ENCODE data around the gene SLC47A1. TPM values are rescaled to one million over a fixed set of nuclear protein-coding genes. Genes with fewer than 3 reads are reported as not detected.

Gene SLC47A1
- total and polyA plus RNA-seq, 2 of the 8 experiments (the other 6 are each of a cell fraction or from before 2014, with no cell fraction given): 1.5 to 3.6 TPM

DNA sequence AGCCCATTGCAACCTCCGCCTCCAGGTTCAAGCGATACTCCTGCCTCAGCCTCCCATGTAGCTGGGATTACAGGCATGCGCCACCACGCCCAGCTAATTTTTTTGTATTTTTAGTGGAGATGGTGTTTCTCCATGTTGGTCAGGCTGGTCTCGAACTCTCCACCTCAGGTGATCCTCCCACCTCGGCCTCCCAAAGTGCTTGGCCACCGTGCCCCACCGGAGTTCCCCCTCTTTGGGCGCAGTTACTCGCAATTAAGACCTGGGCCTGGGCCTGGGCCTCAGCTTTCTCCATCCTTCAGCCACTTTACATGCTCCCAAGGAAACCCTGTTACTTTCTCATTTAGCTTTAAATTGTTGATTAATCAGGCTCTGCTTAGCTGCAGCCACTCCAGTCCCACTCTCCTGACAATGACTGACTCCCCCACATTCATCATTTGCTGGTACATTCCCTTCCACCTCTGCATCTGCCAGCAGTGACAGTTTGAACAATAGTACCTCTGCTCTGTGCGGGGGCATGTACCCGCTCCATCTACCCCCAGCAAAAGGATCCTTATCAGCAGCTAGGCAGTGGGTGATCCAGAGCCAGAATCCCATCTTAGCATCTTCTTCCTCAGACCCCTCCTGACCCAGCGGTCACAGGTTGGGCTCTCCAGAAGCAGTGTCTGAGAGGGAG, 47.2 kb upstream of the SLC47A1 start:
- Histone ChIP-seq H3K4ac (replicated peaks; ENCODE audit: insufficient read length, low read depth, low read length) (no peak overlapping the region), H4K5ac (ENCODE audit: insufficient read length, low read depth, low read length) (no peak overlapping the region), H3K27ac (ENCODE audit: low read depth, low read length) (no peak overlapping the region), H2BK12ac (ENCODE audit: low read depth, low read length) (peak overlapping the region; percentile 96), H3K9ac (replicated peaks in 1 of 4; ENCODE audit: extremely low read depth in 1 of 4, low read depth in 3 of 4, low read length in 3 of 4) (no peak overlapping the region), H2BK20ac (ENCODE audit: low read length) (peak overlapping the region; percentile 8; the same call in 1 of the 2 replicates), H3K27me3 (replicated peaks in 1 of 4; ENCODE audit: control insufficient read depth in 3 of 4, extremely low read depth in 1 of 4, insufficient read depth in 3 of 4, low read length in 3 of 4) (no peaks in the 10 kb centered on the region), H2BK15ac (ENCODE audit: low read length) (no peak overlapping the region), H3K9me3 (ENCODE audit: insufficient read depth in 2 of 2, low read depth in 1 of 2, low read length in 1 of 2) (no peaks in the 10 kb centered on the region), H4K91ac (replicated peaks; ENCODE audit: insufficient read length, low read length) (no peak overlapping the region), H3K36me3 (ENCODE audit: control insufficient read depth in 2 of 4, insufficient read depth in 4 of 4, low read length in 3 of 4) (no peaks in the 10 kb centered on the region), H3K23me2 (ENCODE audit: low read depth, low read length) (no peaks in the 10 kb centered on the region), H4K8ac (ENCODE audit: extremely low read depth, insufficient read depth, low read length) (no peak overlapping the region), H4K20me1 (replicated peaks in 1 of 2; ENCODE audit: control insufficient read depth in 1 of 2, insufficient read depth in 2 of 2, low read length in 2 of 2) (no peaks in the 10 kb centered on the region), H3K4me3 (ENCODE audit: extremely low read depth in 1 of 4, insufficient read depth in 2 of 4, low read depth in 3 of 4, low read length in 4 of 4) (no peak overlapping the region), H3K79me2 (ENCODE audit: control insufficient read depth in 1 of 2, insufficient read depth in 2 of 2, low read length in 2 of 2) (no peaks in the 10 kb centered on the region), H2BK120ac (replicated peaks; ENCODE audit: low read depth, low read length) (peak overlapping the region; percentile 51), H2AK5ac (ENCODE audit: low read depth, low read length) (no peak overlapping the region), H3K23ac (ENCODE audit: insufficient read length) (no peak overlapping the region), H2BK5ac (ENCODE audit: low read depth, low read length) (peak overlapping the region; percentile 10; the same call in 1 of the 2 replicates), H3K56ac (replicated peaks; ENCODE audit: insufficient read length, low read depth, low read length) (no peak overlapping the region), H3K18ac (ENCODE audit: extremely low read depth, low read length) (no peak overlapping the region), H3K4me2 (ENCODE audit: insufficient read depth in 1 of 2, low read depth in 2 of 2, low read length in 2 of 2) (no peak overlapping the region), H3K14ac (ENCODE audit: insufficient read length) (no peak overlapping the region), H3K4me1 (replicated peaks in 1 of 4; ENCODE audit: control insufficient read depth in 3 of 4, insufficient read depth in 4 of 4, low read length in 3 of 4) (peaks cover 0 to 17% (median 7%) of the 10 kb centered on the region in 4 experiments; a peak in 6 of 7 replicates), H3K79me1 (ENCODE audit: low read depth, low read length) (no peaks in the 10 kb centered on the region), H2AFZ (ENCODE audit: low read length) (0 out of 2 replicates have a peak overlapping the region, but pooled peaks have one; percentile 4)
- 92% methylated on average over 13 of the region's 13 CpGs; no CpG with 5 or more reads in 1 of the 2 experiments for WGBS, 2 experiments (ENCODE audit: extremely low coverage in 1 of 2, insufficient coverage in 1 of 2, insufficient read length in 1 of 2, insufficient replicate concordance in 2 of 2, low coverage in 1 of 2, low lambda C conversion rate in 2 of 2, missing lambda C conversion rate in 1 of 2)
- FAIRE-seq: no peak
- no peak for DNase-seq (ENCODE audit: low read depth in 1 of 2, low spot score in 2 of 2)
- ChIA-PET POLR2A (ENCODE audit: partially characterized antibody) (interaction anchor here (0.6 kb wide), 1 partner anchor 26 kb away, joined by 3 read pairs; no protein-coding TSS in a partner anchor), CTCF (ENCODE audit: partially characterized antibody) (interaction anchor here (0.6 to 1.8 kb wide), 7 partner anchors 8 to 678 kb away, joined by 3 to 4 read pairs (median 3); no protein-coding TSS in a partner anchor)
- TF ChIP-seq RNF2 (IDR thresholded peaks at IDR 0.05; ENCODE audit: borderline replicate concordance, low read depth, low read length, missing control alignments, poor library complexity, severe bottlenecking): no peak
- no peak for TF ChIP-seq BCL11A (IDR thresholded peaks at IDR 0.05; ENCODE audit: low read depth in 2 of 2, low read length in 2 of 2)
- TF ChIP-seq TBP (IDR thresholded peaks at IDR 0.05; ENCODE audit: low read depth, low read length): no peak
- no peak for TF ChIP-seq PHF8 (conservative IDR thresholded peaks at IDR 0.05; ENCODE audit: low read depth, low read length)
- no peak for TF ChIP-seq HDAC2 (IDR thresholded peaks at IDR 0.05; ENCODE audit: borderline replicate concordance in 1 of 2, low read depth in 2 of 2, low read length in 2 of 2)
- no peak for TF ChIP-seq SP1 (IDR thresholded peaks at IDR 0.05; ENCODE audit: low read depth, low read length)
- no peak for TF ChIP-seq ASH2L (IDR thresholded peaks at IDR 0.05; ENCODE audit: low read length)
- no peak for TF ChIP-seq SAP30 (IDR thresholded peaks at IDR 0.05; ENCODE audit: insufficient read depth, insufficient replicate concordance, low read length)
- no peak for TF ChIP-seq POLR2A (IDR thresholded peaks at IDR 0.05; ENCODE audit: control extremely low read depth in 1 of 2, low read depth in 2 of 2, low read length in 2 of 2)
- no peak for TF ChIP-seq CTBP2 (IDR thresholded peaks at IDR 0.05; ENCODE audit: borderline replicate concordance, insufficient read depth, insufficient read length, low read length)

Data from H1 (cell line).